Adrenal gland (tissue), 5 donors: ENCODE results near the gene OSBPL9.

Experiments used
- CTCF ChIP-seq, 6 experiments: fragments of 450-650 bp in 4 of 6; fragments of 200-600 bp in 2 of 6; sonication (generic) in 1 of 6; IDR thresholded peaks; 1 replicate in 5 of 6; 2 replicates in 1 of 6; pipeline versions ENCODE4 v1.5.1 to v1.8.0; 2016 to 2021; ENCODE audit warnings: antibody characterized with exemption in 6 of 6, mild to moderate bottlenecking in 2 of 6, moderate library complexity in 1 of 6
- POLR2A ChIP-seq, 2 donors: fragments of 450-650 bp; IDR thresholded peaks; one replicate each; pipeline ENCODE4 v1.6.1; 2017; ENCODE audit warnings: antibody characterized with exemption in 2 of 2, mild to moderate bottlenecking in 2 of 2, moderate library complexity in 1 of 2
- donor health status: DM: no; HTN: no; CAD: no.

GRCh38 chr1:51644020-51644419 is 27.1 kb downstream of the OSBPL9 start:
- TF ChIP-seq CTCF (IDR thresholded peaks at IDR 0.05) = no peak
- no peak for TF ChIP-seq POLR2A (IDR thresholded peaks at IDR 0.05)
